Measurements from ENCODE around the gene EXOC1L. TPM values are rescaled to one million over a fixed set of nuclear protein-coding genes. Genes with fewer than 3 reads are reported as not detected.

The EXOC1L gene
- total and polyA plus RNA-seq, 2 donors from 2014 or later = not detected

DNA sequence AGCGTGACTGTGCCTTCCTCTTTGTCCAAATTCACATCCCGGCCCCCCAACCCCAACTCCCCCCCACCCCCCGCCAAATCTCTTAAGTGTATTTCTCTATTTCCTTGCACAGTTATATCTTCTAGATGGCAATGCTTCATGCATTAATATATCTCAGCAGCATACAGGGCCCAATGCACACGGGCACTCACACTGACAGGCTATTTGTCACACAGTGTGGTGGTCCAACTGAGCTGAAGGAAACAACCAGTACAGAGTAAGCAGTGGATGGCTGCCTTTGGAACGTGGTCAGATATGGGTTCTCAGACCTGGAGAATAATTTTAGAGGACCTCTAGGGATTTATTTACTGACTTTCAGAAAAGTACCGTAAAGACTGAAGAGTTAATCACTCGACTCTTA, 34.5 kb downstream of the EXOC1L start:
- intact Hi-C loops (cut with DNase I) = no loop called here
- DNase-seq (peak in 2 of 5 donors; percentile 14 to 26), FAIRE-seq (no peak)

DNA sequence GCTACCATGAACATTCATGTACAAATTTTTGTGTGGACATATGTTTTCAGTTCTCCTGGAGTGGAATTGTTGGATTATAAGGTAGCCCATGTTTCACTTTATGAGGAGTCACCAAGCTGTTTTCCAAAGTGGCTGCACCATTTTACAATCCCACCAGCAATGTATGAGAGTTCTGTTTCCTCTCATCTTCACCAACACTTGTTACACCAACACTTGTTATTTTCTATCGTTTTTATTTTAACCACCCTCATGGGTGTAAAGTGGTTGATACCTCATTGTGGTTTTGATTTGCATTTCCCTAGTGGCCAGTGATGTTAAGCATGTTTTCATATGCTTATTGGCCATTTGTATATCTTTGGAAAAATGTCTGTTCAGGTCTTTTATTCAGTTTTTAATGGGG, 38.0 kb downstream of the EXOC1L start:
- H3K36me3 ChIP-seq (ENCODE audit: control insufficient read depth in 2 of 3, insufficient read depth in 3 of 3, low read length in 3 of 3) = peaks cover 0 to 3% (median 0%) of the 10 kb centered on the region in 3 donors
- no peak overlapping the region for H3K27ac ChIP-seq (ENCODE audit: low read depth in 2 of 2, low read length in 2 of 2)
- no peak overlapping the region for H3K4me3 ChIP-seq (ENCODE audit: low read length in 3 of 3)
- intact Hi-C loops (cut with DNase I) = no loop called here
- no peak overlapping the region for H3K9ac ChIP-seq (ENCODE audit: low read length in 3 of 3)
- H3K27me3 ChIP-seq (ENCODE audit: control insufficient read depth, insufficient read depth, low read length) = no peaks in the 10 kb centered on the region
- H3K4me1 ChIP-seq (ENCODE audit: control insufficient read depth in 2 of 3, insufficient read depth in 2 of 3, low read depth in 1 of 3, low read length in 3 of 3) = peaks cover 0 to 5% (median 4%) of the 10 kb centered on the region in 3 donors
- TF ChIP-seq, protein P1, sequence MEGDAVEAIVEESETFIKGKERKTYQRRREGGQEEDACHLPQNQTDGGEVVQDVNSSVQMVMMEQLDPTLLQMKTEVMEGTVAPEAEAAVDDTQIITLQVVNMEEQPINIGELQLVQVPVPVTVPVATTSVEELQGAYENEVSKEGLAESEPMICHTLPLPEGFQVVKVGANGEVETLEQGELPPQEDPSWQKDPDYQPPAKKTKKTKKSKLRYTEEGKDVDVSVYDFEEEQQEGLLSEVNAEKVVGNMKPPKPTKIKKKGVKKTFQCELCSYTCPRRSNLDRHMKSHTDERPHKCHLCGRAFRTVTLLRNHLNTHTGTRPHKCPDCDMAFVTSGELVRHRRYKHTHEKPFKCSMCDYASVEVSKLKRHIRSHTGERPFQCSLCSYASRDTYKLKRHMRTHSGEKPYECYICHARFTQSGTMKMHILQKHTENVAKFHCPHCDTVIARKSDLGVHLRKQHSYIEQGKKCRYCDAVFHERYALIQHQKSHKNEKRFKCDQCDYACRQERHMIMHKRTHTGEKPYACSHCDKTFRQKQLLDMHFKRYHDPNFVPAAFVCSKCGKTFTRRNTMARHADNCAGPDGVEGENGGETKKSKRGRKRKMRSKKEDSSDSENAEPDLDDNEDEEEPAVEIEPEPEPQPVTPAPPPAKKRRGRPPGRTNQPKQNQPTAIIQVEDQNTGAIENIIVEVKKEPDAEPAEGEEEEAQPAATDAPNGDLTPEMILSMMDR (IDR thresholded peaks at IDR 0.05; ENCODE audit: borderline replicate concordance, extremely low read depth, insufficient read depth) = no peak
- no peak for DNase-seq
- no peak for FAIRE-seq
- H3K9me3 ChIP-seq (ENCODE audit: control insufficient read depth in 2 of 3, insufficient read depth in 1 of 3, low read length in 3 of 3) = no peaks in the 10 kb centered on the region

More for the DNA sequence above, 34.5 kb downstream of the EXOC1L start:
- Histone ChIP-seq H3K4me1 (ENCODE audit: control insufficient read depth in 2 of 3, insufficient read depth in 2 of 3, low read depth in 1 of 3, low read length in 3 of 3) (peaks cover 0 to 5% (median 4%) of the 10 kb centered on the region in 3 donors), H3K27me3 (ENCODE audit: control insufficient read depth, insufficient read depth, low read length) (no peaks in the 10 kb centered on the region), H3K27ac (ENCODE audit: low read depth in 2 of 2, low read length in 2 of 2) (no peak overlapping the region), H3K4me3 (ENCODE audit: low read length in 3 of 3) (peak overlapping the region; percentile 87 to 95 (median 94)), H3K9ac (ENCODE audit: low read length in 3 of 3) (peak overlapping the region; percentile 75 to 81 (median 78)), H3K36me3 (ENCODE audit: control insufficient read depth in 2 of 3, insufficient read depth in 3 of 3, low read length in 3 of 3) (no peaks in the 10 kb centered on the region), H3K9me3 (ENCODE audit: control insufficient read depth in 2 of 3, insufficient read depth in 1 of 3, low read length in 3 of 3) (no peaks in the 10 kb centered on the region)
- TF ChIP-seq, protein P1 (IDR thresholded peaks at IDR 0.05; ENCODE audit: borderline replicate concordance, extremely low read depth, insufficient read depth) = no peak

DNA sequence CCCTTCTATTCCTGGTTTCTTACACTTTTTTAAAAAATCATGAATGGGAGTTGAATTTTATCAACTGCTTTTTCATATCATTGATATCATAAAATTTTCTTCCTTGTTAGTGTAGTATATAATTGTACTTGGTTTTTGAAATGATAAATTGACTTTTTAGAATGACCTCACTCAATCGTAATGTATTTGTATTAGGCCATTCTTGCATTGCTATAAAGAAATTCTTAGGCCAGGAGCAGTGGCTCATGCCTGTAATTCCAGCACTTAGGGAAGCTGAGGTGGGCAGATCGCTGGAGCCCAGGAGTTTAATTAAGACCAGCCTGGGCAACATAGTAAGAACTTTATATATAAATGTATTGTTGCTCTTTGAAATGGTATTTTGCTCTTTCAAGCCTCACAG, 40.1 kb downstream of the EXOC1L start:
- Histone ChIP-seq H3K9me3 (ENCODE audit: control insufficient read depth in 2 of 3, insufficient read depth in 1 of 3, low read length in 3 of 3) (no peaks in the 10 kb centered on the region), H3K9ac (ENCODE audit: low read length in 3 of 3) (no peak overlapping the region), H3K36me3 (ENCODE audit: control insufficient read depth in 2 of 3, insufficient read depth in 3 of 3, low read length in 3 of 3) (peaks cover 0 to 5% (median 0%) of the 10 kb centered on the region in 3 donors), H3K4me3 (ENCODE audit: low read length in 3 of 3) (no peak overlapping the region), H3K27me3 (ENCODE audit: control insufficient read depth, insufficient read depth, low read length) (no peaks in the 10 kb centered on the region), H3K27ac (ENCODE audit: low read depth in 2 of 2, low read length in 2 of 2) (no peak overlapping the region), H3K4me1 (ENCODE audit: control insufficient read depth in 2 of 3, insufficient read depth in 2 of 3, low read depth in 1 of 3, low read length in 3 of 3) (peaks cover 0 to 3% (median under 1%) of the 10 kb centered on the region in 3 donors)
- TF ChIP-seq, protein P1 (IDR thresholded peaks at IDR 0.05; ENCODE audit: borderline replicate concordance, extremely low read depth, insufficient read depth) = no peak
- DNase-seq (no peak), FAIRE-seq (no peak)
- intact Hi-C loops (cut with DNase I) = no loop called here
